ENCODE data around the gene U2AF1L4.

U2AF1L4 gene

GRCh38 chr19:35693422-35693821, 51.8 kb downstream of the U2AF1L4 start:
- TF ChIP-seq, protein P1, sequence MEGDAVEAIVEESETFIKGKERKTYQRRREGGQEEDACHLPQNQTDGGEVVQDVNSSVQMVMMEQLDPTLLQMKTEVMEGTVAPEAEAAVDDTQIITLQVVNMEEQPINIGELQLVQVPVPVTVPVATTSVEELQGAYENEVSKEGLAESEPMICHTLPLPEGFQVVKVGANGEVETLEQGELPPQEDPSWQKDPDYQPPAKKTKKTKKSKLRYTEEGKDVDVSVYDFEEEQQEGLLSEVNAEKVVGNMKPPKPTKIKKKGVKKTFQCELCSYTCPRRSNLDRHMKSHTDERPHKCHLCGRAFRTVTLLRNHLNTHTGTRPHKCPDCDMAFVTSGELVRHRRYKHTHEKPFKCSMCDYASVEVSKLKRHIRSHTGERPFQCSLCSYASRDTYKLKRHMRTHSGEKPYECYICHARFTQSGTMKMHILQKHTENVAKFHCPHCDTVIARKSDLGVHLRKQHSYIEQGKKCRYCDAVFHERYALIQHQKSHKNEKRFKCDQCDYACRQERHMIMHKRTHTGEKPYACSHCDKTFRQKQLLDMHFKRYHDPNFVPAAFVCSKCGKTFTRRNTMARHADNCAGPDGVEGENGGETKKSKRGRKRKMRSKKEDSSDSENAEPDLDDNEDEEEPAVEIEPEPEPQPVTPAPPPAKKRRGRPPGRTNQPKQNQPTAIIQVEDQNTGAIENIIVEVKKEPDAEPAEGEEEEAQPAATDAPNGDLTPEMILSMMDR (IDR thresholded peaks at IDR 0.05; ENCODE audit: low read depth, low read length), result no peak
- DNase-seq (ENCODE audit: low read depth, low spot score), result no peak
- in situ Hi-C loops (cut with HindIII; ENCODE audit: low sequenced_read_pairs), result no loop called here
- no peak overlapping the region for H3K4me3 ChIP-seq (ENCODE audit: low read depth, low read length)
